ENCODE measurements around the gene THG1L.

DNA sequence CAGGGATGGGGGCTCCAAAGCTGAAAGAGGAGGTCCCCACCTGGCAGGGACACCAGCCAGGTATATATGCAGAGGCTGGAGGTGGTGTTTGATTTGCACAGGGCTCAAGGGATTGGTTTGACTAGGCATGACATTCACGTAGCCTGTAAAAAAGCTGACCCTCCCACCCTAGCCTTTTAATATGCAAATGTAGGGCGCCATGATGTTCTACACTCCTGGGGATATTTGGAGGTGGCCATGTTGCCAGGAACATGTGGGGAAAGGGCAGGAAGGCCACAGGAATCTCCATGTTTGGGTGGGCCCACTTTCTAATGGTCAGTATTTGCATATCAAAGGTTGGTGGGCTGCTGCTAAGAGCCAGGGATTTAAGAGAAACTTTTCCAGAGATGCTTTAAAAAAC is 12.0 kb upstream of the THG1L start:
- TF ChIP-seq POLR2A (IDR thresholded peaks at IDR 0.05) (no peak), POLR2AphosphoS5 (IDR thresholded peaks at IDR 0.05) (no peak)
- TF ChIP-seq, protein P1, sequence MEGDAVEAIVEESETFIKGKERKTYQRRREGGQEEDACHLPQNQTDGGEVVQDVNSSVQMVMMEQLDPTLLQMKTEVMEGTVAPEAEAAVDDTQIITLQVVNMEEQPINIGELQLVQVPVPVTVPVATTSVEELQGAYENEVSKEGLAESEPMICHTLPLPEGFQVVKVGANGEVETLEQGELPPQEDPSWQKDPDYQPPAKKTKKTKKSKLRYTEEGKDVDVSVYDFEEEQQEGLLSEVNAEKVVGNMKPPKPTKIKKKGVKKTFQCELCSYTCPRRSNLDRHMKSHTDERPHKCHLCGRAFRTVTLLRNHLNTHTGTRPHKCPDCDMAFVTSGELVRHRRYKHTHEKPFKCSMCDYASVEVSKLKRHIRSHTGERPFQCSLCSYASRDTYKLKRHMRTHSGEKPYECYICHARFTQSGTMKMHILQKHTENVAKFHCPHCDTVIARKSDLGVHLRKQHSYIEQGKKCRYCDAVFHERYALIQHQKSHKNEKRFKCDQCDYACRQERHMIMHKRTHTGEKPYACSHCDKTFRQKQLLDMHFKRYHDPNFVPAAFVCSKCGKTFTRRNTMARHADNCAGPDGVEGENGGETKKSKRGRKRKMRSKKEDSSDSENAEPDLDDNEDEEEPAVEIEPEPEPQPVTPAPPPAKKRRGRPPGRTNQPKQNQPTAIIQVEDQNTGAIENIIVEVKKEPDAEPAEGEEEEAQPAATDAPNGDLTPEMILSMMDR (IDR thresholded peaks at IDR 0.05): no peak
